ENCODE results near the gene RAMP1. TPM values are rescaled to one million over a fixed set of nuclear protein-coding genes. Genes with fewer than 3 reads are reported as not detected.

The RAMP1 gene
- total RNA-seq, 1 donor from 2014 or later = 2.1 TPM

DNA sequence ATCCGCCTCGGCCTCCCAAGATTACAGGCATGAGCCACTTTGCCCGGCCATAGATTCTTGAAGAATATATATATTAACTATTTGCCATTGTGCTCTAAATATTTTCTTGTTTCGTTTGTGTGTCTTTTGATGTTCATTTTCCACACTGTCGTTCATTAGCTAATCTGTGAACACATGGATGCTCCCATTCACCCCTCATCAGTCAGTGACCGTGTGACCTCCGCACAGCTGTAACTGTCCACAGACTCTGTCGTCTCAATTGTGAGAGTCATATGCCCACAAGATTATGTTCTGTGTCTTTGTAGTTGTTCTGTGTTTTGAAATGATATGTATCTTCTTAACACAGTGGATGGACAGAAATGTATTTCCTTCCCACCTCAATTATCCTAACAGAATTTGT is 29.6 kb downstream of the RAMP1 start:
- TF ChIP-seq, protein P1, sequence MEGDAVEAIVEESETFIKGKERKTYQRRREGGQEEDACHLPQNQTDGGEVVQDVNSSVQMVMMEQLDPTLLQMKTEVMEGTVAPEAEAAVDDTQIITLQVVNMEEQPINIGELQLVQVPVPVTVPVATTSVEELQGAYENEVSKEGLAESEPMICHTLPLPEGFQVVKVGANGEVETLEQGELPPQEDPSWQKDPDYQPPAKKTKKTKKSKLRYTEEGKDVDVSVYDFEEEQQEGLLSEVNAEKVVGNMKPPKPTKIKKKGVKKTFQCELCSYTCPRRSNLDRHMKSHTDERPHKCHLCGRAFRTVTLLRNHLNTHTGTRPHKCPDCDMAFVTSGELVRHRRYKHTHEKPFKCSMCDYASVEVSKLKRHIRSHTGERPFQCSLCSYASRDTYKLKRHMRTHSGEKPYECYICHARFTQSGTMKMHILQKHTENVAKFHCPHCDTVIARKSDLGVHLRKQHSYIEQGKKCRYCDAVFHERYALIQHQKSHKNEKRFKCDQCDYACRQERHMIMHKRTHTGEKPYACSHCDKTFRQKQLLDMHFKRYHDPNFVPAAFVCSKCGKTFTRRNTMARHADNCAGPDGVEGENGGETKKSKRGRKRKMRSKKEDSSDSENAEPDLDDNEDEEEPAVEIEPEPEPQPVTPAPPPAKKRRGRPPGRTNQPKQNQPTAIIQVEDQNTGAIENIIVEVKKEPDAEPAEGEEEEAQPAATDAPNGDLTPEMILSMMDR (IDR thresholded peaks at IDR 0.05; ENCODE audit: unreplicated experiment) = no peak
- H3K27ac Mint-ChIP-seq = no peak overlapping the region
- H3K4me1 Mint-ChIP-seq = peaks cover 11% of the 10 kb centered on the region
- H3K27me3 Mint-ChIP-seq (ENCODE audit: low read depth) = no peaks in the 10 kb centered on the region
- H3K36me3 Mint-ChIP-seq = no peaks in the 10 kb centered on the region
- H3K9me3 Mint-ChIP-seq = no peaks in the 10 kb centered on the region
- H3K4me3 Mint-ChIP-seq = no peak overlapping the region
- no peak for DNase-seq (ENCODE audit: low spot score in 2 of 2, unreplicated experiment in 2 of 2)

DNA sequence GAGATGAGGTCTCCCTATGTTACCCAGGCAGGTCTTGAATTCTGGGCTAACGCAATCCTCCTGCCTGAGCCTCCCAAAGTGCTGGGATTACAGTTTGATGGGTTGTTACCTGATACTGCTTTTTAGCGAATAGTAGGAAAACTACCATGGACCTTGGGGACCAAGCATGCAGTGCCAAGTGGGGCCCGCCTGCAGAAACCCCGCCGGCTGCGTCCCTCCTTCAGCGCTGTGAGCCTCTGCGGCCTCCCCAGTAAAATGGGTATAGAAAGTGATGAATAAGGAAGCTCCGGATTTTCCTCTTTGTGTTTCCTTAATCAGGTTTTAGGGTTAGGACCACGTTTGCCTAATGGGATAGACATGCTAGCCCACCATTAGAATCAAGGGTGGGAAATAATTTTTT is 30.4 kb downstream of the RAMP1 start:
- no peaks in the 10 kb centered on the region for H3K27me3 Mint-ChIP-seq (ENCODE audit: low read depth)
- DNase-seq (ENCODE audit: low spot score in 2 of 2, unreplicated experiment in 2 of 2) = no peak
- TF ChIP-seq, protein P1 (IDR thresholded peaks at IDR 0.05; ENCODE audit: unreplicated experiment) = no peak
- H3K36me3 Mint-ChIP-seq = no peaks in the 10 kb centered on the region
- no peak overlapping the region for H3K27ac Mint-ChIP-seq
- no peak overlapping the region for H3K4me3 Mint-ChIP-seq
- H3K9me3 Mint-ChIP-seq = no peaks in the 10 kb centered on the region
- peaks cover 9% of the 10 kb centered on the region for H3K4me1 Mint-ChIP-seq

DNA sequence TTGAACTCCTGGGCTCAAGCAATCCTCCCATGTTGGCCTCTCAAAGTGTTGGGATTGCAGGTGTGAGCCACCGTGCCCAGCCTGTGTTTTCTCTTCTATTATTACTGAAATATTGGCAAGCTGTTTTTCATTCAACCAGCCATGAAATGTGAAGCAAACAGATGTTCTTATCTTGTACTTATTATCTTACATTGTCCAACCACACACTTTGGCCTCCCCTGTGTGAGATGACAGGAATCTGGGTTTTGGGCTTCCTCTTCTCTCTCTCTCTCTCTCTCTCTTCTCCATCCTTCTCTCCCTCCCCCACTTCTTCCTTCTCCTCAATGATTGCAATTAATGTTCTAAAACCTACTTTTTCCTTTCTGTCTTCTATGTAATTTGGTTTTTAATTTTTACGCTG is 33.1 kb downstream of the RAMP1 start:
- Mint-ChIP-seq H3K36me3 (no peaks in the 10 kb centered on the region), H3K27me3 (ENCODE audit: low read depth) (no peaks in the 10 kb centered on the region), H3K9me3 (no peaks in the 10 kb centered on the region), H3K4me1 (peaks cover 5% of the 10 kb centered on the region), H3K4me3 (no peak overlapping the region), H3K27ac (no peak overlapping the region)
- DNase-seq (ENCODE audit: low spot score in 2 of 2, unreplicated experiment in 2 of 2) = no peak
- TF ChIP-seq, protein P1 (IDR thresholded peaks at IDR 0.05; ENCODE audit: unreplicated experiment) = no peak

DNA sequence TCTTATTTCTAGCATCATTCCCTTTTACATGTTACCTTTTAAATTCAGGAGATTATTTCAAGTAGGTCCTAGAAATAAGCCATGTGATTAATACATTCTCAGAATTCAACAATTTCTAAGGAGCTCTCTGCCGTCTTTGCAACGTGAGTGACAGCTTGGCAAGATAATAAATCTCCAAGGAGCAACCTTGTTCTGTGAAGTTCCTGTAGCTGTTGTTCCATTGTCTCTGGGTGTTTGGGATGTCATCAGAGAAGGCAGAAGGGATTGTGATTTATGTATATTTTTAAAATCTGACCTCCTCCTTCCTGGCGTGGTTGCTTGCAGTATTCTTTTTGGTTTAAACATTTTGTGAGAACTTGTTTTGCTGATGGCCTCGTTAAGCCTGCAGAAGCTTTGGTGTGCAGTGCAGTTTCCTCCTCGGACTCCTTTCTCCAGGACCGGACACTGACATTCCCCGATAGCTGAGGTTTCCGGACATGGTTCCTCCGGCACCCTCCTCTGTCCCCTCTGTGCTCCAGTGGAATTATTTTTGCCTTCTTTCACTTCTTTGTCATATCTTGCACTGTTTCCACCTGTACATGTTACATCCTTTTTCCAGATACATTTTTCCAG is 33.7 kb downstream of the RAMP1 start:
- peaks cover 5% of the 10 kb centered on the region for H3K4me1 Mint-ChIP-seq
- H3K27me3 Mint-ChIP-seq (ENCODE audit: low read depth) = no peaks in the 10 kb centered on the region
- H3K4me3 Mint-ChIP-seq = no peak overlapping the region
- no peak overlapping the region for H3K27ac Mint-ChIP-seq
- no peaks in the 10 kb centered on the region for H3K36me3 Mint-ChIP-seq
- no peak for DNase-seq (ENCODE audit: low spot score in 2 of 2, unreplicated experiment in 2 of 2)
- TF ChIP-seq, protein P1 (IDR thresholded peaks at IDR 0.05; ENCODE audit: unreplicated experiment) = no peak
- H3K9me3 Mint-ChIP-seq = no peaks in the 10 kb centered on the region

DNA sequence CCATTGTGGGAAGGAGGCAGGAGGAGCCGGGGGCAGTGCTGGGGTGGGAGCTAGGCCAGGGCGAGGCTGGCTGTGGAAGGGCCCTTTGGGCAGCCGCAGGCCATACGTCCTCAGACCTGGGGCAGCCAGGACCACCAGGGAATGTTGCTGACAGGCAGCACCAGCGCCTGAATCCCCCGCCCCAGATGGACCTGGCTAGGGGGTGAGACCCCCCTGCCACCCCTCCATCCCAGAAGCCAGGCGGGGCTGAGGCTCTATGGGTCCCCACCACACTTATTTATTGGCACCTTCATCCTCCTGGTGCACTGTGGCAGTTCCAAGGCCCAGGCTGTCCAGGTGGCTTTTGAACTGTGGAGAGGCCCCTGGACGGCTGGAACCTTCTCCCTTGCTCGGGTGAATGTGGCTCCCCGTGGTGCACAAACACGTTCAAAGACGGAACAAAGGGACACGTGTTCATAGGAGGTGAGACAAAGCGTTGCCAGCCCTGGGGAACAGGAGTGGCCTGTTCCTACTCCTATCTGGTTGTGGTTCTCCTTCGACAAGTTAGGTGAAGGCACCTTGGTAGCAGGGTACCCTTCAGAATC is 35.1 kb downstream of the RAMP1 start:
- no peak for DNase-seq (ENCODE audit: low spot score in 2 of 2, unreplicated experiment in 2 of 2)
- no peaks in the 10 kb centered on the region for H3K9me3 Mint-ChIP-seq
- peaks cover 7% of the 10 kb centered on the region for H3K4me1 Mint-ChIP-seq
- no peaks in the 10 kb centered on the region for H3K36me3 Mint-ChIP-seq
- H3K4me3 Mint-ChIP-seq = no peak overlapping the region
- H3K27me3 Mint-ChIP-seq (ENCODE audit: low read depth) = no peaks in the 10 kb centered on the region
- TF ChIP-seq, protein P1 (IDR thresholded peaks at IDR 0.05; ENCODE audit: unreplicated experiment) = no peak
- no peak overlapping the region for H3K27ac Mint-ChIP-seq
